GM12891 (cell line): Measurements from ENCODE around the gene TENM4.

ENCODE experiments used
- DNase-seq: peaks from one replicate; pipeline ENCODE4 v3.0.0; 2011; ENCODE audit warnings: low spot score; ENCODE audit not compliant: insufficient read length
- FAIRE-seq: peaks from 2 replicates; lab custom pipeline; 2011; peaks lifted over from hg19 to GRCh38; lab: Jason Lieb, UNC
- PAX5 ChIP-seq: IDR thresholded peaks from 2 replicates; pipeline ENCODE4 v1.6.1; 2011; ENCODE audit warnings: low read length, moderate library complexity, mild to moderate bottlenecking; ENCODE audit not compliant: insufficient read depth, severe bottlenecking
- POLR2A ChIP-seq: IDR thresholded peaks from 2 replicates; pipeline ENCODE4 v1.6.1; 2011; ENCODE audit warnings: low read depth, low read length, control low read depth
- POLR2AphosphoS5 ChIP-seq: IDR thresholded peaks from 2 replicates; pipeline ENCODE4 v1.6.1; 2011; ENCODE audit warnings: low read depth, low read length, control low read depth
- POU2F2 ChIP-seq: IDR thresholded peaks from 2 replicates; pipeline ENCODE4 v1.6.1; 2011; ENCODE audit warnings: low read depth, mild to moderate bottlenecking, control low read depth, low read length, moderate library complexity
- SPI1 ChIP-seq: IDR thresholded peaks from 2 replicates; pipeline ENCODE4 v1.6.1; 2011; ENCODE audit warnings: low read depth, low read length, control low read depth
- TAF1 ChIP-seq: IDR thresholded peaks from 2 replicates; pipeline ENCODE4 v1.6.1; 2011; ENCODE audit warnings: low read depth, low read length, control low read depth

The TENM4 gene

DNA sequence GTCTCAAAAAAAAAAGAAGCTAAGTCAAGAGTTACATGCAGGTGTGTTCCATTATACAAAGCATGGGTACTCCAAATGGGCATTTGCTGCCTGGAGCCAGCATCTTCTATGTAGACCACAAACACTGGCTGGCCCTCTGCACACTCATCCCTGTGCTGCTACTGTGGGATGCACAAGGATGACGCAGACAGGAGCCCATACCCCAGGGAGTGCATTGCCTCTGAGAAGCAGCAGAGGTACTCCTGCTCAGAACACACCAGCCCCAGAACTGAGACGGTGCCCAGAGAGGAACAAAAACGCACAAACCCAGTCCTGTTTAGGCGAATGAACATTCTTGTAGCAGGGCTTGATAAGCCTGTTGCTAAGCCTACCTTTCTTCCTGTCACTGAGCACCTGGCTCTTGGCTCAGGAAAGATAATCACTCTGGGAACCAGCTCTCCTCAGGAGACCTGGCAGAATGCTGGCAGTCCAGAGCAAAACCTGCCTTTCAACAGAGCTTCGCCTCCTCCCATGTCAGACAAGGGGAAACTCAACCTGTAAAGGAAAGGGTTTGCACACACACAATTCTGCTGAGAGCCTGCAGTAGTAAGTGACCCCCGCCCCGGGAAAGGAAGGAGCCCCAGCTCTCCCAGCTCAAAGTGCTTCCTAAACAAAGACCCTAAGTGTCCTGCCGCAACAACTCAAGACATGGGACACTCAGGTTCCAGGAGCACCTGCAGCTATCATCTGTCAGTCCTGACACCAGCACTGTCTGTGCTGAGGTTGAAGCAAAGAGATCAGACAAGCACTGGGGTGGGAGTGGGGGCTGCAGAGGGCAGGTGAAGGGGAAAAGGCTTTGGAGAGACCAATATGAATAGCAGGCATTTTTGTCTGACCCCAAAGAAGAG, 145.7 kb downstream of the TENM4 start:
- TF ChIP-seq TAF1, result no peak
- TF ChIP-seq POLR2A, result no peak
- TF ChIP-seq SPI1, result no peak
- TF ChIP-seq POU2F2, result no peak
- no peak for TF ChIP-seq PAX5
- no peak for TF ChIP-seq POLR2AphosphoS5
- FAIRE-seq, result no peak
- DNase-seq, result no peak

DNA sequence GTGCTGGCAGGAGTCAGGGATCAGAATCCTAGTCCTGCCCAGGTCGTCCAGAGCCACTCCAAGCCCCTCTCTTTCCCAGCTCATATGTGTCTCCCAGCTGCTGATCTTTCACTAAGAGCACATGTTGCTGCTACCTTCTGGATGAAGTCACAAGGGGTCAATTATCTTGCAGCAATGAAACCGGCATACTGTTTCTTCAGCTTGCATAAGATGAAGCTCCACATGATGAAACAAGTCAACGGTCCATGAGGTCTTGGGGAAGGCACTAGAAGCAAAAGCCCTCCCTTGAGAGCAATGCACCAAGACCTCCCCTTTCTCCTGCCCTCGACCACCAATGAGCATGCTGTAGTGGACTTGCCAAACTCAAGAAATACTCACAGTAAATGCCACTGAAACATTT, 148.9 kb downstream of the TENM4 start:
- TF ChIP-seq SPI1 (no peak), TAF1 (no peak)
- no peak for DNase-seq
- FAIRE-seq, result no peak

DNA sequence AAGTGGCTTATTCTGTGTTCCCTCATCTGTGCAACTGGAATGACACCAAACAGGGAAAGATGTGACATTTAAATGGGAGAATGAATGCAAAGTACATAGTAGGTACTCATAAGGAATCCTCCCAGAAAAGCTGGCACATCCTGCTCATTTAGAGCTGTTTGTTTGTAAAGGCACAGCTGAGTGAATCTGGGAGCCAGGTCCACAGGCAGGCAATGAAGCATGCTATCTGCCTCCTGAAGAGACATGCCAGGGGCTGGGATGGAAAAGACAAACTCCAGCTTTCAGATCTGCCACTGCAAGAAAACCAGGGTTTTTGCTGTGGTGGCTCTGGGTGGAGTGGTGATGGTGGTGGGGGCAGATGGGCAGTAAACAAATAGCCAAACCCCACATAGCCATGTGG, 150.1 kb downstream of the TENM4 start:
- DNase-seq (no peak), FAIRE-seq (no peak)
- TF ChIP-seq SPI1 (no peak), POLR2A (no peak), TAF1 (no peak), POLR2AphosphoS5 (no peak), PAX5 (no peak), POU2F2 (no peak)

DNA sequence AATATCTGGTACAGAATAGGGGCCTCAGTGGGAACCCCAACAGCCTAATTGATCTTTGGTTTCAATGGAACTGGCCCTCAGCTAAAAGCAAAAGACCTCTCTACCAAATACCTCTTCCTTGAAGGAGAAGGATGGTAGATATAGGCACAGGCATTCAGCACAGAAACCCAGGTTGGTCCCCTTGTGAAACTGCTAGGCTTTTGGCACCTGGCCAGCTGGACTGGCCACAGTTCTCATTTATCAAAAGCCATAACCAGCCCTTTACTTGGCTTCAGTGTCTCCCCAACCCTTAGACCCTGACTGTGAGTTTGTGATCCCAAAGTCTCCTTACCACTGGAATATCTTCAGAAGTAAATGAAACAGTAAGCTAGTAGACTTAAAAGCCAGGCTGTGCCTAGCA, 152.9 kb downstream of the TENM4 start:
- DNase-seq (no peak), FAIRE-seq (no peak)

DNA sequence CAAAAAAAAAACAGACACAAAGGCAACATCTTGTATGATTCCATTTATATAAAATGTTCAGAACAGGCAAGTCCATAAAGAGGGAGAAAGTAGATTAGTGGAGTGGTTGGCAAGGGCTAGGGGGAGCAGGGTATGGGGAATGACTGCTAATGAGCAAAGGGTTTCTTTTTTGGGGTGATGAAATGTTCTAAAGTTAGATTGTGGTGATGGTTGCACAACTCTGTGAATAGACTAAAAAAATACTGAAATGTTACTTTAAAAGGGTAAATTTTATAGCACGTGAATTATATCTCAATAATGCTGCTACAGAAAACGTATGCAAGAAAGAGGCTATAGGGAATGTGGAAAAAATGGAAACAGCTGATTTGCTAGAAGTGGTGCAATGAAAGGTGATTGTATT, 155.1 kb downstream of the TENM4 start:
- DNase-seq (no peak), FAIRE-seq (no peak)
- no peak for TF ChIP-seq POLR2A
- no peak for TF ChIP-seq PAX5
- TF ChIP-seq TAF1, result no peak
- TF ChIP-seq POU2F2, result no peak
- no peak for TF ChIP-seq SPI1
- no peak for TF ChIP-seq POLR2AphosphoS5

More for the DNA sequence above, 152.9 kb downstream of the TENM4 start:
- TF ChIP-seq TAF1 (no peak), POLR2AphosphoS5 (no peak), SPI1 (no peak), POLR2A (no peak), PAX5 (no peak), POU2F2 (no peak)

DNA sequence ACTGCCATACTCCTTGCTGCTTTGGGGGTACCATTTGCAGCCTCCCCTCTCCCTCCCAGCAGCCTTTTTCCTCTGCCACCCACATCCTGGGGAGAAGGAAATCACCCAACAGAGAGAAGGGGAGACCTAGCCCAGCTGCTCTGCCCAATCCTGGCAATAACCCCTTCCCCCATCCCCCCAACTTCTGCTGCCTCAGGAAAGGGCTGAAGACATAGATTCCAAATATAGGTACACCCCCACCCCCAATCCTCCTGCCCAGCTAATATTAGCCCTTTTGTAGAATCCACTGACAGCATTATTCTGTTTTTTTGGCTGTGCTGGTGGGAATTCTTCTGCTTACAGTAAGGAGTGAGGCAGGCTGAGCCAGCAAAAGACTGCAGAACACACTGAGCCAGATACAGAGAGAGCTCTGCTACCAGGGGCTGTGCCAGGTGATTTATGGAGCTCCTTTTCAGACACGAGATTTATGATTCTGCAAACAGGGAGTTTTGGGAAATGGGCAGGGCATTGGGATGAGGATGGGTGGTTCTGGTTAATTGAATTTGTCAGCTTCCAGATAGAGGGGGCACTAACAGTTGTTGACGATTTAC, 164.0 kb downstream of the TENM4 start:
- DNase-seq (no peak), FAIRE-seq (no peak)
- TF ChIP-seq PAX5 (no peak), TAF1 (no peak)

DNA sequence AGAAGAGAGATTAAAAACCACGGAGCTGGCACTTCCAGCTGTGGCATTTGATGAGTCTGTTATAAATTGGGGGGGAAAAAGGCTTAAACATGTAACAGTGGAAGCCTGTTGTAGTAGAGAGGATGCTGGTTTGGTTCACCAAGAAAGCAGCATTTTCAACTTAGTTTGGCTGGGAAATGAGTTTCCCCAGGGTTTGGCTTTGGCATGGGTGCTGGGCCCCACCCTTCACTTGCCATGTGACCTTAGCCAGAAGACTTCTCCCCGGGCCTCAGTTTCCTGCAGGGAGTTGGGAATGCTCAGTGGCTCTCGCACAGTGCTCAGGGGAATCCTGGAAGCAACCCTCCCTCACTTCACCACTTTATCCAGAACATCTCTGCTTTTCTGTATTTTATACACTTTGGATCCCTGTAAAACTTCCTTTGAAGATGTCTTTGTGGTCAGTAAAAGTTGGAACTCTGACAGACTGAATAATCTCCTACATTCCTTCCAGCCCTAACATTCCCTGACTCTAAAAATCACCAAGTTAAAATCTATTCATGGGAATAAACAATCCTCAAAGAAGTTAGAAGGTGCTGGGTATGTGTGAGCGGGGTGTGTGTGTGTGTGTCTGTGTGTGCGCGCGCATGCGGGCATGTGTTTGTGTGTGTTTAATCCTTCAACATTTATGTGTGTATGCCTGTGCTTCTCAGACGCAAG, 166.0 kb downstream of the TENM4 start:
- TF ChIP-seq PAX5 (no peak), POU2F2 (no peak), POLR2A (no peak), SPI1 (no peak), TAF1 (no peak), POLR2AphosphoS5 (no peak)
- DNase-seq, result no peak
- FAIRE-seq, result no peak

DNA sequence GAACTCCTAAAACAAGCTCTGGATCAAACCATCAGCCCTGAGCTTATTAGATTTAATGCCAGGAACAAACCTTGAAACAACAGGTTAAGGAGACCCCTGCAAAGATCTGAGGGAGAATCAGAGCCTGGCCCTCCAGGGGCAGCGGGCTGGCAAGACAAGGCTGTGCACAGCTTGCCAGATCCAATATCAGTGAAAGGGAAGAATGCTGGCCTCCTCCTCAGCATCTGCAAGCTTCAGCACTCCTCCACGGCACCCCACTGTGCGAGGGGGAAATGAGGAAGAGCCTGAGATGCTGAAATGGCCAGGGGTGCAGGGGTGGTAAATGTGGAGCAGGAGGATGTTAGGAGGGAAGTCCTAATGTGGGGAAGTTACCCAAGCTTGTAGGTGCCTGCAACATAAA, 167.0 kb downstream of the TENM4 start:
- TF ChIP-seq SPI1, result no peak
- no peak for TF ChIP-seq POLR2A
- TF ChIP-seq POLR2AphosphoS5, result no peak
- no peak for TF ChIP-seq PAX5
- no peak for TF ChIP-seq POU2F2
- no peak for TF ChIP-seq TAF1
- DNase-seq (no peak), FAIRE-seq (no peak)

DNA sequence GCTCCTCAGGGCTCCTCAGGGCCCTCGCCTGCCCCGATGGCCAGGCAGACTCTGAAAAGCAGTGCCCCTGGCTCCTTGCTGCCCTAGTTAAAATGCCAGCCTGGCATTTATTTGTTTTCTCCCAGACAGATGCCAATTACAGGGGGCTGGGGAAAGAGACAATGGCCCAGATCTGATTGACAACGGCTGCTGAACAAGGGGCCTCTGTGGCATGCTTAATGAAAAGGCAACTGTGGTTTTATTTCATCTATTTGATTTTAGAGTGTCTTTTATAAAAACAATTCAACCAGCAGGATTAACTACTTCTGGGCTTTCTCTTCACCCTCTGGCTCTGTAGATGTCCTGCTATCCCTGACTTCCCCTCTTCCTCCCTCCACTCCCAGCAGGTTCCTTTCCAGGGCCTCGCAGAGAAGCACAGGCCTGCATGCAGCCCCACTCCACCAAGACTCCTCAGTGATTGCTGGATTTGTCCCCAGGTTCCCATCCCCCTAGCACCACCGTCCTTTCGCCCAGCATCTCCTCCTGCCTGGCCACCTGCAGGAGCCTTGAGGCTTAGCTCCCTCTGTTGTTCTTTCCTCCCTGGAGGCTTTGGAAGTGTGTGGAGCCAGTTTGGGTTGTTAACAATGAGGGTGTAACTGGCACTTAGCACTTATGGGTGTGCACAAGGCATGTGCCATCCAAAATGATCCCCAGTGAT, 171.1 kb downstream of the TENM4 start:
- TF ChIP-seq SPI1 (no peak), POLR2A (no peak), PAX5 (no peak), POU2F2 (no peak), TAF1 (no peak), POLR2AphosphoS5 (no peak)
- FAIRE-seq (no peak), DNase-seq (no peak)
